Liver (tissue), 9 donors: ENCODE results near the gene SF1. TPM values are rescaled to one million over a fixed set of nuclear protein-coding genes. Genes with fewer than 3 reads are reported as not detected.

Experiments used
- DNase-seq: peaks from one replicate; pipeline ENCODE4 v3.0.0-alpha.2; 2017; ENCODE audit warnings: low spot score
- H3K27ac ChIP-seq, 2 donors: one replicate each; pipeline ENCODE4 v1.7.0; 2013; ENCODE audit warnings: inconsistent platforms in 2 of 2, low read length in 2 of 2, control low read depth in 1 of 2, low read depth in 1 of 2, mild to moderate bottlenecking in 1 of 2
- H3K27me3 ChIP-seq, 4 donors: one replicate each; pipeline versions ENCODE4 v1.6.1 to v1.7.0; 2013; ENCODE audit warnings: low read length in 3 of 4, inconsistent platforms in 1 of 4, mild to moderate bottlenecking in 1 of 4, moderate library complexity in 1 of 4; ENCODE audit not compliant: control insufficient read depth in 4 of 4, insufficient read depth in 4 of 4
- H3K36me3 ChIP-seq, 4 donors: one replicate each; pipeline versions ENCODE4 v1.6.1 to v1.7.0; 2013; ENCODE audit warnings: low read length in 3 of 4, mild to moderate bottlenecking in 3 of 4, low read depth in 1 of 4, moderate library complexity in 1 of 4; ENCODE audit not compliant: control insufficient read depth in 4 of 4, insufficient read depth in 3 of 4
- H3K4me1 ChIP-seq, 4 donors: one replicate each; pipeline versions ENCODE4 v1.6.1 to v1.7.0; 2013; ENCODE audit warnings: low read length in 3 of 4, mild to moderate bottlenecking in 3 of 4, moderate library complexity in 1 of 4; ENCODE audit not compliant: control insufficient read depth in 4 of 4, insufficient read depth in 4 of 4
- H3K4me3 ChIP-seq, 3 donors: one replicate each; pipeline versions ENCODE4 v1.6.1 to v1.7.0; 2013; ENCODE audit warnings: low read length in 3 of 3, control low read depth in 1 of 3, low read depth in 1 of 3, mild to moderate bottlenecking in 1 of 3
- H3K9ac ChIP-seq, 2 donors: one replicate each; pipeline ENCODE4 v1.7.0; 2013; ENCODE audit warnings: low read length in 2 of 2, mild to moderate bottlenecking in 2 of 2, moderate library complexity in 2 of 2, control low read depth in 1 of 2, low read depth in 1 of 2
- H3K9me3 ChIP-seq, 4 donors: one replicate each; pipeline versions ENCODE4 v1.6.1 to v1.7.0; 2013; ENCODE audit warnings: low read length in 3 of 4; ENCODE audit not compliant: control insufficient read depth in 4 of 4
- GABPA ChIP-seq, 2 donors: IDR thresholded peaks in 1 of 2; conservative IDR thresholded peaks in 1 of 2; 2 replicates each; pipeline ENCODE4 v1.6.1; 2016; ENCODE audit warnings: antibody characterized with exemption in 2 of 2, mild to moderate bottlenecking in 1 of 2, moderate library complexity in 1 of 2
- HNF4A ChIP-seq, 2 donors: conservative IDR thresholded peaks; 2 replicates each; pipeline ENCODE4 v1.6.1; 2016; ENCODE audit warnings: antibody characterized with exemption in 2 of 2, mild to moderate bottlenecking in 2 of 2
- TAF1 ChIP-seq: conservative IDR thresholded peaks from 2 replicates; pipeline ENCODE4 v1.6.1; 2016; ENCODE audit warnings: antibody characterized with exemption, mild to moderate bottlenecking
- YY1 ChIP-seq: IDR thresholded peaks from 2 replicates; pipeline ENCODE4 v1.6.1; 2016; ENCODE audit warnings: antibody characterized with exemption, mild to moderate bottlenecking
- WGBS: extraction: QIAGEN DNeasy Blood & Tissue Kit; methylation state at CpG from one replicate; pipeline ENCODE4 v1.1.7; 2013; 5-methylcytosine and 5-hydroxymethylcytosine counted together
- polyA plus RNA-seq, 2 donors: library from polyadenylated mRNA; stranded (reverse) in 1 of 2; unstranded in 1 of 2; fragments of 200-250 nt in 1 of 2; fragments of >200 nt in 1 of 2; fragmentation: Nextera tagmentation in 1 of 2; extraction: Ambion mirVana in 1 of 2; gene quantifications; one replicate each; pipeline versions ENCODE4 v1.2.1 to v1.2.3, GENCODE V29; 2013 to 2015
- total RNA-seq, 2 donors: library from RNA; depleted of rRNA; stranded (reverse); fragments of >200 nt; gene quantifications; one replicate each; pipeline ENCODE4 v1.2.3, GENCODE V29; 2014
- TF ChIP-seq, protein P1 (sequence below): fragments of 150-350 bp; IDR thresholded peaks from 2 replicates; pipeline ENCODE4 v1.5.1; 2017; ENCODE audit warnings: improper control_type of control experiment, low read depth, low read length; ENCODE audit not compliant: missing input control
- TF ChIP-seq, protein P2 (sequence below): IDR thresholded peaks from 2 replicates; pipeline ENCODE4 v1.6.1; 2016; ENCODE audit warnings: antibody characterized with exemption
- TF ChIP-seq, protein P3 (sequence below): IDR thresholded peaks from 2 replicates; pipeline ENCODE4 v1.6.1; 2016; ENCODE audit warnings: antibody characterized with exemption, mild to moderate bottlenecking
- donor health status: healthy.
- donor health status: healthy.
- donor health status: healthy.
- donor health status: healthy.
- donor health status: healthy.

SF1 gene
- total and polyA plus RNA-seq, 4 donors: 44.9 to 135 (median 50.1) TPM

GRCh38 chr11:64754124-64754918 is 24.0 kb downstream of the SF1 start:
- Histone ChIP-seq H3K4me3 (no peak overlapping the region), H3K27ac (no peak overlapping the region), H3K36me3 (no peaks in the 10 kb centered on the region), H3K9me3 (no peaks in the 10 kb centered on the region), H3K27me3 (no peaks in the 10 kb centered on the region), H3K4me1 (no peaks in the 10 kb centered on the region), H3K9ac (no peak overlapping the region)
- no peak for DNase-seq
- TF ChIP-seq, protein P1, sequence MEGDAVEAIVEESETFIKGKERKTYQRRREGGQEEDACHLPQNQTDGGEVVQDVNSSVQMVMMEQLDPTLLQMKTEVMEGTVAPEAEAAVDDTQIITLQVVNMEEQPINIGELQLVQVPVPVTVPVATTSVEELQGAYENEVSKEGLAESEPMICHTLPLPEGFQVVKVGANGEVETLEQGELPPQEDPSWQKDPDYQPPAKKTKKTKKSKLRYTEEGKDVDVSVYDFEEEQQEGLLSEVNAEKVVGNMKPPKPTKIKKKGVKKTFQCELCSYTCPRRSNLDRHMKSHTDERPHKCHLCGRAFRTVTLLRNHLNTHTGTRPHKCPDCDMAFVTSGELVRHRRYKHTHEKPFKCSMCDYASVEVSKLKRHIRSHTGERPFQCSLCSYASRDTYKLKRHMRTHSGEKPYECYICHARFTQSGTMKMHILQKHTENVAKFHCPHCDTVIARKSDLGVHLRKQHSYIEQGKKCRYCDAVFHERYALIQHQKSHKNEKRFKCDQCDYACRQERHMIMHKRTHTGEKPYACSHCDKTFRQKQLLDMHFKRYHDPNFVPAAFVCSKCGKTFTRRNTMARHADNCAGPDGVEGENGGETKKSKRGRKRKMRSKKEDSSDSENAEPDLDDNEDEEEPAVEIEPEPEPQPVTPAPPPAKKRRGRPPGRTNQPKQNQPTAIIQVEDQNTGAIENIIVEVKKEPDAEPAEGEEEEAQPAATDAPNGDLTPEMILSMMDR: no peak
- TF ChIP-seq HNF4A (conservative IDR thresholded peaks at IDR 0.05): no peak
- 91% methylated on average over 26 of the region's 26 CpGs for WGBS

GRCh38 chr11:64753380-64754123 is 24.8 kb downstream of the SF1 start:
- WGBS: 96% methylated on average over 43 of the region's 43 CpGs
- H3K27me3 ChIP-seq: no peaks in the 10 kb centered on the region
- H3K9me3 ChIP-seq: no peaks in the 10 kb centered on the region
- no peak overlapping the region for H3K27ac ChIP-seq
- no peaks in the 10 kb centered on the region for H3K36me3 ChIP-seq
- TF ChIP-seq, protein P2, sequence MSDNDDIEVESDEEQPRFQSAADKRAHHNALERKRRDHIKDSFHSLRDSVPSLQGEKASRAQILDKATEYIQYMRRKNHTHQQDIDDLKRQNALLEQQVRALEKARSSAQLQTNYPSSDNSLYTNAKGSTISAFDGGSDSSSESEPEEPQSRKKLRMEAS: no peak
- TF ChIP-seq YY1 (no peak), GABPA (IDR thresholded peaks at IDR 0.05 in 1 of 2, conservative IDR thresholded peaks at IDR 0.05 in 1 of 2) (no peak), TAF1 (no peak)
- TF ChIP-seq, protein P1: no peak
- TF ChIP-seq, protein P3, sequence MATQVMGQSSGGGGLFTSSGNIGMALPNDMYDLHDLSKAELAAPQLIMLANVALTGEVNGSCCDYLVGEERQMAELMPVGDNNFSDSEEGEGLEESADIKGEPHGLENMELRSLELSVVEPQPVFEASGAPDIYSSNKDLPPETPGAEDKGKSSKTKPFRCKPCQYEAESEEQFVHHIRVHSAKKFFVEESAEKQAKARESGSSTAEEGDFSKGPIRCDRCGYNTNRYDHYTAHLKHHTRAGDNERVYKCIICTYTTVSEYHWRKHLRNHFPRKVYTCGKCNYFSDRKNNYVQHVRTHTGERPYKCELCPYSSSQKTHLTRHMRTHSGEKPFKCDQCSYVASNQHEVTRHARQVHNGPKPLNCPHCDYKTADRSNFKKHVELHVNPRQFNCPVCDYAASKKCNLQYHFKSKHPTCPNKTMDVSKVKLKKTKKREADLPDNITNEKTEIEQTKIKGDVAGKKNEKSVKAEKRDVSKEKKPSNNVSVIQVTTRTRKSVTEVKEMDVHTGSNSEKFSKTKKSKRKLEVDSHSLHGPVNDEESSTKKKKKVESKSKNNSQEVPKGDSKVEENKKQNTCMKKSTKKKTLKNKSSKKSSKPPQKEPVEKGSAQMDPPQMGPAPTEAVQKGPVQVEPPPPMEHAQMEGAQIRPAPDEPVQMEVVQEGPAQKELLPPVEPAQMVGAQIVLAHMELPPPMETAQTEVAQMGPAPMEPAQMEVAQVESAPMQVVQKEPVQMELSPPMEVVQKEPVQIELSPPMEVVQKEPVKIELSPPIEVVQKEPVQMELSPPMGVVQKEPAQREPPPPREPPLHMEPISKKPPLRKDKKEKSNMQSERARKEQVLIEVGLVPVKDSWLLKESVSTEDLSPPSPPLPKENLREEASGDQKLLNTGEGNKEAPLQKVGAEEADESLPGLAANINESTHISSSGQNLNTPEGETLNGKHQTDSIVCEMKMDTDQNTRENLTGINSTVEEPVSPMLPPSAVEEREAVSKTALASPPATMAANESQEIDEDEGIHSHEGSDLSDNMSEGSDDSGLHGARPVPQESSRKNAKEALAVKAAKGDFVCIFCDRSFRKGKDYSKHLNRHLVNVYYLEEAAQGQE: no peak
- H3K9ac ChIP-seq: no peak overlapping the region
- H3K4me1 ChIP-seq: no peaks in the 10 kb centered on the region
- H3K4me3 ChIP-seq: no peak overlapping the region
- DNase-seq: no peak
